Left ventricle myocardium inferior (tissue), 1 donor: ENCODE data around the gene TANGO2. TPM values are rescaled to one million over a fixed set of nuclear protein-coding genes. Genes with fewer than 3 reads are reported as not detected.

Source experiments
- DNase-seq: peaks from one replicate; pipeline ENCODE4 v3.0.0-alpha.2; 2020
- H3K27ac ChIP-seq: fragments of 200-600 bp; replicated peaks from 2 replicates; pipeline ENCODE4 v1.8.0; 2021
- H3K27me3 ChIP-seq: fragments of 200-600 bp; 2 replicates; pipeline ENCODE4 v1.8.0; 2021; ENCODE audit warnings: low read depth
- H3K36me3 ChIP-seq: fragments of 200-600 bp; 2 replicates; pipeline ENCODE4 v1.8.0; 2021
- H3K4me1 ChIP-seq: fragments of 200-600 bp; 2 replicates; pipeline ENCODE4 v1.8.0; 2021
- H3K4me3 ChIP-seq: fragments of 200-600 bp; 2 replicates; pipeline ENCODE4 v1.8.0; 2021; ENCODE audit warnings: mild to moderate bottlenecking, moderate library complexity
- H3K9me3 ChIP-seq: fragments of 200-600 bp; replicated peaks from 2 replicates; pipeline ENCODE4 v1.8.0; 2021
- CTCF ChIP-seq: fragments of 200-600 bp; IDR thresholded peaks from 2 replicates; pipeline ENCODE4 v1.8.0; 2021; ENCODE audit warnings: antibody characterized with exemption, mild to moderate bottlenecking, borderline replicate concordance
- intact Hi-C: fragments of 100-400 bp; cut with micrococcal nuclease; formaldehyde crosslinking; loops from one replicate; pipeline ENCODE4 v1.11.0; 2022
- total RNA-seq: library from RNA; stranded (reverse); fragmentation: NEBNext Ultra II Directional; extraction: Animal tissue kit (Norgen Biotek cat#: 25700); gene quantifications from one replicate; pipeline ENCODE4 v1.2.1, GENCODE V29; 2021
- donor health status: DM: no; HTN: yes; CAD: no; lungs with severe emphysema.

Gene TANGO2
- total RNA-seq, 1 donor from 2014 or later, result 71.7 TPM

- intact Hi-C loops, result no loop called here
- Histone ChIP-seq H3K9me3 (no peaks in the 10 kb centered on the region), H3K27me3 (no peaks in the 10 kb centered on the region), H3K36me3 (peaks cover 57% of the 10 kb centered on the region), H3K27ac (no peak overlapping the region), H3K4me1 (peaks cover 53% of the 10 kb centered on the region), H3K4me3 (no peak overlapping the region)
- TF ChIP-seq CTCF, result no peak
- DNase-seq, result no peak
These were observed 65.2 kb downstream of the TANGO2 start for GRCh38 chr22:20086101-20086599.

DNA sequence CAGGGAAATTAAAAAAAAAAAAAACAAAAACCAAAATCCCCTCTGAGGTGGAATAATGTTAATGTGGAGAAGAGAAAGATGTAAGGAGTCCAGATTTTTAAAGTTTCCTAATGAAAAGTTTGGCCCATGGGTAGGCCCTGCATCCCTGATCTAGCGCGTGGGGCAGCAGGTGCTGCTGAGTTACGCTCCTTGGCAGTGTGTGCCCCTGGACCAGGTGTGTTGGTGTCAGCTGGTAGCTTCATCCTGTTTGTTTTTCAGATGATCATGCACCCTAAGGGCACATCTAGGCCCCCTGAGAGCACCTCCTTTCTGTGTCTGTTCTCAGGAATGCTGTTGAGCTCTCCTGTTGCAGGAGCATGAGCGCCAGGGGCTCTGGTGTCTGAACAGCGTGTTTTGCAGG, 65.9 kb downstream of the TANGO2 start:
- peaks cover 63% of the 10 kb centered on the region for H3K36me3 ChIP-seq
- peaks cover 47% of the 10 kb centered on the region for H3K4me1 ChIP-seq
- no peaks in the 10 kb centered on the region for H3K27me3 ChIP-seq
- H3K9me3 ChIP-seq, result no peaks in the 10 kb centered on the region
- H3K27ac ChIP-seq, result no peak overlapping the region
- intact Hi-C loops, result no loop called here
- no peak for DNase-seq
- no peak overlapping the region for H3K4me3 ChIP-seq
- TF ChIP-seq CTCF, result no peak

- Histone ChIP-seq H3K9me3 (no peaks in the 10 kb centered on the region), H3K27ac (no peak overlapping the region), H3K27me3 (no peaks in the 10 kb centered on the region), H3K4me3 (no peak overlapping the region), H3K4me1 (peaks cover 39% of the 10 kb centered on the region), H3K36me3 (peaks cover 72% of the 10 kb centered on the region)
- no peak for DNase-seq
- no peak for TF ChIP-seq CTCF
- intact Hi-C loops, result no loop called here
These were observed 66.7 kb downstream of the TANGO2 start for GRCh38 chr22:20087319-20088262.

- intact Hi-C loops, result no loop called here
- no peak for TF ChIP-seq CTCF
- H3K4me1 ChIP-seq, result peaks cover 32% of the 10 kb centered on the region
- H3K36me3 ChIP-seq, result peaks cover 78% of the 10 kb centered on the region
- H3K9me3 ChIP-seq, result no peaks in the 10 kb centered on the region
- H3K27me3 ChIP-seq, result no peaks in the 10 kb centered on the region
- no peak overlapping the region for H3K27ac ChIP-seq
- H3K4me3 ChIP-seq, result no peak overlapping the region
- DNase-seq, result no peak
These were observed 67.3 kb downstream of the TANGO2 start for GRCh38 chr22:20088263-20088648.

DNA sequence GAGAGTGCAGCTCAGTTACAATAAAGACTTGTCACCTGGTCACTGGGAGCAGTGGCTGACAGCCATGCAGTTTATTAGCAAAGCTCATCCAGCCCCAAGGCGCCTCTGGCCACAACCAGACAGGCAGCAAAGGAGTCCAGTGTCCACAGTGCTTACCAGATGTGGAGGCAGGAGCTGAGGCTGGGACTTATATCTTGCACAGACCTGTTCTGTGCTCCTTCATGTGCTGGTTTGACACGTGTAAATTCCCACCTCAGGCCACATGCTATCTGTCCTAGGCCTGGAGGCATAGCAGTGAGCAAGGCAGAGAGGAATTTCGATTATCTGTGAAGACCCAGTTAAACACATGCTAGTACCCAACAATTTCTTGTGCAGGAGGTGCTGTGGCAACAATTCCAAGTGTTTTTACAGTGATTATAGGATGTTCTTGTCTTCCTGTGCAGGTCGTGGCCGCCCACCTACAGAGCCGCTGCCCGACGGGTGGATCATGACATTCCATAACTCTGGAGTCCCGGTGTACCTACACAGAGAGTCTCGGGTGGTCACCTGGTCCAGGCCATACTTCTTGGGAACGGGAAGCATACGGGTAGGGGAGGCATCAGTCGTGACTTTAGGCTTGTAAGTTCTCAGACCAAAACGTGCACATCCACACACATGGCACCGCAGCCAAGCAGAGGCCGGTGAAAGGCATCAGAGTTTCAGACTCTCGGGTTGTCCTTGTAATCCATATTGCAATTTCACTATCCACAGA, 68.5 kb downstream of the TANGO2 start:
- DNase-seq, result no peak
- Histone ChIP-seq H3K4me3 (no peak overlapping the region), H3K9me3 (no peaks in the 10 kb centered on the region), H3K4me1 (peaks cover 29% of the 10 kb centered on the region), H3K27ac (no peak overlapping the region), H3K36me3 (peaks cover 90% of the 10 kb centered on the region), H3K27me3 (no peaks in the 10 kb centered on the region)
- intact Hi-C loops, result no loop called here
- no peak for TF ChIP-seq CTCF
